Germinal center (tissue), 1 donor: ENCODE data around the gene MTURN.

Source experiments
- DNase-seq: peaks from one replicate; pipeline ENCODE4 v3.0.0; 2012; ENCODE audit warnings: mixed read lengths, low spot score

Gene MTURN

DNA sequence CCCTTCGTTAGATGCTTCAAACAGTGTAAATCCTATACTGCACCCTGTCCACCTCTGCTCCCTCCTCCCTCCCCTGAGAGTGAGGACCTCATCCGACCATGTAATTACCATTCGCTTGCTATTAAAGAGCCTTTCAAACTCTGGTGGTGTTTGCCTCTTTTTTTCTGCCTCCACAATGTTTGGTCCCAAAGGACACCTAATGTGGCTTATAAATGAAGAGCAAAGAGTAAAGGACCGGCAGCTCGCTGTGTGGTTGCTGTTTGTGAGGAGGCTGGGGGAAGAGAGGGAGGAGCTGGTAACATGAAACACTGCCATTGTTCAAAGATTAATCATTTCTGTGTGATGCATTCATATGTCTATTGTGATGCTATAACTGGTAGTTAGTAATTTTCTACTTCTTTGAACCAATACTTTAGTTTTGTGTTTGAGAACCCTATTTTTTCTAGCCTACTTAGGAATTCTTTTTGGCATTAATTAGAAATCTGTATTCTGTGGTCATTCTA, 27.9 kb downstream of the MTURN start:
- no peak for DNase-seq

DNA sequence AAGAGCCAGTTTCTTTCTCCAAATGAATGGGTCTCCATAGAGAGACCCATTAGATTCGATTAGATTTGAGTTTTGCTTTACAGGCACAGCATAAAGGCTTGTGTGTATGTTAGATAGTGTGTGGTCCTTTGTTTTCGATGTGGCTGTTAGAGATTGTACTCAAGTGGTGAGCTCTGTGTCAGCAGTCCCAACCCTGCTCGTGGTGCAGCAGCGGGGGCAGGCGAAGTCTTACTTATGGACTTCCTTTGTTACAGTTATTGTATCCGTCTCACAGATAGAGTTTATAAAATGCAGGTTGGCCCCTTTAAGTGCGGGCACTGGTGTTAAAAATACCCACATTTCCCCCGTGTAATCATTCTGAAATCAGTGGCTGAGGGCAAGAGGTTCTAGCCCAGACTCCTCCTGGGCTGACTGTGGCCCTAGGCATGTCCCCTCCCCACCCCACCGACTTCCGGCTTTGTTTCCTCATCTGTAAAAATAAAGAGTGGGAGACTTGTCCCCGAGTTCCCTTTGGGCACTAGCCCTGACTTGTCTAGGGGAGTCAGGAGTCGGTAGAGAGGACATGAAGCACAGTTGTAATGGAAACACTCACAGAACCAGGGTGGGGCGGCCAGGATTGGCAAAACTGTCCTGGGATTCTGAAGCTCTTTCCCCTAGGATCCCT, 28.6 kb downstream of the MTURN start:
- DNase-seq = peak; percentile 32

DNA sequence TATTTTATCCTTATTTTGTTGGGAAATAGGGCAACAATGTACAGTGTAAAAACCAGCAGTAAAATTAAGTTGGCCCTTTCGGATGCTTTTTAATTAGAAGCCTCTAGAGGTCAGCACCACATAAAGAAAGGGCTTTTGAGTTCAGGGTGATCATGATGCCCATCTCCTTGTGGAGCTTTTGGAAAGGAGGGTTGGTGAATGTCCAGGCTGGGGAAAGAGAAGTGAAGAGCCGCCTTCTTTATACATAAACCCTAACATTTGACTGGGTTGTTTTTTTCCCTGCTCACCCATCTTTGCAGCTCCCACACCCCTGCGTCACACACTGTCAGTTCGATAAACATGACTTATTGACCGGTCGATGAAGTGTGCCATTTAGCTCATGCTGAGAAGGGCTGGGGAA, 29.8 kb downstream of the MTURN start:
- peak; percentile 58 for DNase-seq

DNA sequence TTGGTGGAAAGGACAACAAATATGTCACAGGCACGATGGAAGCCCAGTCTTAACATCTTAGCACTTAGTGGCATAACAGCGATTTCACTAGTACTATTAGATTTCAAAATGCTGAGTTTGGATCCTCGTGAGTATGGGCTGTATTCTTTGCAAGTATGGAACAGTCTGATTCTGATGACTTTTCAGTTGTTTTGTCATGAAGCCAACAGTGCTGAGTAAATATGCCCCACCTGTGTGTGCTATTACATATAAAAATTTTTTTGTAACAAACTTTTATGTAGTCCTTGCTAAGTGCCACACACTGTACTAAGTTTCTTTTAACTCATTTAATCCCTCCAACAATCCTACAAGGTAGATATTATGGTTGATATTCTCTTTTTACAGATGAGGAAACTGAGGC, 30.8 kb downstream of the MTURN start:
- DNase-seq = no peak

DNA sequence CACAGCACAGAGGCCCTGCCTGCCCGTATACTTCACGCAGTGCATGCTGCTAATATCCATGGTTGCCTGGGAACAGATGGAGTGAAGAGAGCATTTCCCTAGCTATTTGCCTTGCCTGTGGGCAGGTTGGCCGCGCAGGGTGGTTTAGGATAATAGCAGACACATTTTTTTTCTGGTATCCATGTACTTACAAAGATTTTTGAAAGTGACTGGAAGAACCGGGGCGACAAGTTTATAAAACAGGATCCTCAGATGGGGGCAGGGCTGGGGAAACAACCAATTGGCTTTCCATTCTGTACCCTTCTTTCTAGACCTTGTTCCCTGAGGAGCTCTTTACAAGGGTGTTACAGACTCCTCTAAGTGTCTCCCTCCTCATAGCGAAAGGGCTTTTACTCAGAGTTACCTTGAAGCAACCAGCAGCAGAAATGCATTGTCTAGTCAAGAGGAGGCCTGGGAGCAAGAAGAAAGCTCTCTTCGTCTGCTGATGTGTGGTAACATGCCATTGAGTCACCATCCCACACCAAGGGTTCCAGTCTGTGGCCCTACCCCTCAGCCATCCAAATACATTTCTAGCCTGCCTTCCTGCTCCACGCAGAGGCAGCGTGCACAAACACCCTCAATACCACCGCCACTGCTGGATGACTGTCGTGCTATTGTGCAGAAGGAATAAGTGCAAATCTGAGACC, 31.5 kb downstream of the MTURN start:
- no peak for DNase-seq

DNA sequence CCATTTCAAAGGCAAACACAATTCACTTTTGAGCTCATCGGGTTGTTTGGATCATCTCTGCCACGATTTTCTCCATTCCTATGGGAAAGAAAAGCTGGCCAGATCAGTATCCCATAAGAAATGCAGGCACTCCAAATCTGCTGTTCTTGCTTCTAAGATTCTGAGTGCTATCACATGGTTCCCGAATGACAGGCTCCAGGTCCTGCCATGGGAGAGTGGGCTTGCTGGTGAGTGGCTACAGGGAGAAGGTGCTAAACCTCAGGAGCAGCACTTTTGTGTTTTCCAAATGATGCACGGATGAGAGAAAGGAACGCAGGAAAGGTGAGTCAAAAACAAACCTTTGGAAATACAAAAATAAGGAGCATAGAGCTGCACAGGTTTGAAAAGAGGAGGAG, 32.1 kb downstream of the MTURN start:
- no peak for DNase-seq

DNA sequence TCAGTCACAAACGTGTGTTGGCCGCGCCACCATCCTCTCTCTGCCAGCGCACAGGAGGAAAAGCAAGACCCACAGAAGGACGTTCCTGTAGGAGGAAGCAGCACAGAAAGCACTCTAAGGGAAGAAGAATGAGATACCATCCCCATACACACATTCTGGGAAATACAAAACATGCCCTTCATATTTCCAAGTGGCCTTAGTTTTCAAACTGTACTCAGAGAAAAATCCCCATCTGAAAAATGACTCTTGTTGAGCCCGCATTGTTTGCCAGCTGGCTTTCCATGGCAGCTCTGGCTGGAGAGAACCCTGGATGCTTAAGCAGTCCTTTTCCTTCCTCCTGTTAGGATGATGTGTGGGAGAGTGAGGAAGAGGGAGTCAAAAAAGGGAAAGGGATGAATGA, 33.1 kb downstream of the MTURN start:
- DNase-seq = no peak

DNA sequence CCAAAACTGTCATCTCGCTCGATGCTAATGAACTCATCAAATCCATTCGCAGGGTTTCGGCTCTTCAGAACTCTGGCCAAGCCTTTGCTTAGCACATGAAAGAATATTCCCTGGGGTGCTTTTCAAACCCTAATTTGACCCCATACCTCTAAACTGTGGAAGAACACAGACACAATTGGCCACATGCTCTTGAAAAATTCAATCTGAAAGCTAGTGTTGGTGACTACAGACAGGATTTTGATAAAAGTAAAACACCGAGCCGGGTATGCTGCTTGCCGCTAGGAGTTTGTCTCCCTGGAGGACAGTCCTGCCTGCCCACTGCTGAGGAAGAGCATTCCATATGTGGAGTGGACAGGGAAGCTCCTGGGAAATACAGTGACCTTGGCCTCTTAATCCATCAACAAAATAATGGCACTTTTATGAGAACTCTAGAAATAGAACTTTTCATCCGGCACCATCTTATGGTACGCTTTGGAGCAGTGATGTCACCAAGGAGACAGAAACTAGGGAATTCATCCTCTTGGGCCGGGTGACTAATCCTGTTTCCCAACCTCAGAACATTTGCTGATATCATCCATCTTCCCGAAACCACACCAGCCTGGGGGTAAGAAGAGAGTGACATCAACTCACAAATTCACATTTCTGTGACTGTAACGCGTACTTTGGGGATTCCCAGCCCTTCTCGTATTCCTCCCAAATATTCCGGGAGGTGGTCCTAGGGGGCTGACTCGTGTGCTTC, 34.2 kb downstream of the MTURN start:
- DNase-seq = no peak

DNA sequence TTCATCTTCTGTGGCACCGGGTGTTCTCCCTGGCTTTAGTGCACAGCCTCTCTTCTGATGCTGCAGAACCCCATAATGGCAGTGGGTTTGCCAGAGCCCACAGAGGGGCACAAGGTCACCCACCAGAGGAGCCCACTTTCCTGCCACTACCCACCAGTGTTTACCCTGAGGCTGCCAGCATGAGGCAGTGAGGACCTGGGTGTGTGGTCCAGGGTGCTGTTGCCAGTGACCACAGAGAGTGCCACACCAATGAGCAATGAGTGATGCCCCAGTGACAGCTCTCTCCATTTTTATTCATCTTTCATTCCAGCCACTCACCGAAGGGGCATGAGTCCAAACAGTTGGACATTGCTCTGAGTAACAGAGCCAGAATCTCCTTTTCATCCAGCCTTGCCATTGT, 34.8 kb downstream of the MTURN start:
- no peak for DNase-seq

DNA sequence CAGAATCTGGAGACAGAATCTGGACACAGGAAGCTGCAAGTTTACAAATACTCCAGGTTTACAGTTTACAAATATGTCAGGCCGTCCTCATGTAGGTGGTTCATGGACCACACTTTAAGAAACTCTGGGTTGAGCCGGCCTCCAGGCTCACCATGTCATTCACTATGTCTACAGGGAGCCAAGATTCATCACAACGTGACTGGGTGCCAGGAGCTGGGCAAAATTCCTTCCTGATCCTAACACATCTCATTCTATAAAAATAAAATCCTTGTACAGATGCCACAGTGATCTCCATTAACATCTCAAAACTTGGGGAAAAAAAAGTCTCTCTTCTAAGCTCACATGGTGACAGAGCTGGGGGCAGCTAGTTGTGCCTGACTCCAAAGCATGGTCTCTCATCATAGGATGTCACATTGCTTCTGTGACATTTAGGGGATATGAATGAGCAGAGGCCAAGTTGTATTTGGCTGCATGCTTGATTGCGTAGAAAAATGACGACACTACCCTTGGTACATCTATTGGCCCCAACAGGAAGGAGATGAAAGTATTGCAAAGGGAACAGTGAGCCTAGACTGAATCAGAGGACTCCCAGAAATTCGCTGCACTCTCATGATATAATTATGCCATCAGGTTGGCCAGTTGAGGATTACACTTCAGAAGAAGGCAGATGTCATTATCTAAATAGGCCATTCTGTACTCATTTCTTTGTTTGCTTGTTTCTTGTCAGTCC, 35.9 kb downstream of the MTURN start:
- no peak for DNase-seq

DNA sequence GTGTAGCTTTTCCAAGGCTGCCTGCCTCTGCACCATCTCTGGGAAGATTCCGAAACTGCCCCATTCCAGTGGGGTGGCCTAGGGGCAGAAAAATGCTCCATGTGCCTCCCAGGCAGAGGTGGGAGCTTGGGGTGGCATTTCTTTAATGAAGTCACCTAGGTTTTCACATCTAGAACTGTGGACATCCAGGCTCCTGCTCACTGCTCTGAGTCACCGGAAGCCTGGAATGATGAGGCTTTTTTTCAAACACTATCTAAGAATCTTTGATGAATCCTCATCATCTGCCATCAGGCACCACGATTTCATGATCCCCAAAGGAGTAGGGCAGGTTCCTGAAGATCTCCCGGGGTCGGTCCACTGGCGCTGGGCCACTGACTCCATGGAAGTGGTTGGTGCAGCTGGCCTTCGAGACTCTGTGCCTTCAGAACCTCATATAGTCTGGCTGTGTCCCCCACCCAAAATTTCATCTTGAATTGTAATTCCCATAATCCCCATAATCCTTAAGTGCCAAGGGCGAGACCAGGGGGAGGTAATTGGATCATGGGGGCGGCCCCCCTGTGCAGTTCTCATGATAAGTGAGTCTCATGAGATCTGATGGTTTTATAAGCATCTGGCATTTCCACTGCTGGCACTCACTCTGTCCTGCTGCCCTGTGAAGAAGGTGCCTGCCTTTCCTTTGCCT, 37.1 kb downstream of the MTURN start:
- DNase-seq = no peak

DNA sequence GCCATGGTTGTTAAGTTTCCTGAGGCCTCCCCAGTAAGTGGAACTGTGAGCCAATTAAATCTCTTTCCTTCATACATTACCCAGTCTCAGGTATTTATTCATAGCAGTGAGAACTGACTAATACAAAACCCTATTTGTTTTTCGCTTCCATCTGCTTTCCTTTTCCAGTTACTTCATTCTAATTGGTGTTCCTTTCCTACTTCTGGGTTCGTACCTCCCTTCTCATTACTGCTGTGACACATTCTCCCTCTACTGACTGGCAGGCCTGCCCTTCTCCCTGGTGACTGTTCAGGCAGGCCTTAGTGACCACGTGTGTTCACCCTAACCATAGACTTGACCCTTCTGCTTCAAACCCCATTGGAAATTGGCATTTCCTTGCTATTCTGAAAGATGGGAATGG, 37.7 kb downstream of the MTURN start:
- DNase-seq = no peak

DNA sequence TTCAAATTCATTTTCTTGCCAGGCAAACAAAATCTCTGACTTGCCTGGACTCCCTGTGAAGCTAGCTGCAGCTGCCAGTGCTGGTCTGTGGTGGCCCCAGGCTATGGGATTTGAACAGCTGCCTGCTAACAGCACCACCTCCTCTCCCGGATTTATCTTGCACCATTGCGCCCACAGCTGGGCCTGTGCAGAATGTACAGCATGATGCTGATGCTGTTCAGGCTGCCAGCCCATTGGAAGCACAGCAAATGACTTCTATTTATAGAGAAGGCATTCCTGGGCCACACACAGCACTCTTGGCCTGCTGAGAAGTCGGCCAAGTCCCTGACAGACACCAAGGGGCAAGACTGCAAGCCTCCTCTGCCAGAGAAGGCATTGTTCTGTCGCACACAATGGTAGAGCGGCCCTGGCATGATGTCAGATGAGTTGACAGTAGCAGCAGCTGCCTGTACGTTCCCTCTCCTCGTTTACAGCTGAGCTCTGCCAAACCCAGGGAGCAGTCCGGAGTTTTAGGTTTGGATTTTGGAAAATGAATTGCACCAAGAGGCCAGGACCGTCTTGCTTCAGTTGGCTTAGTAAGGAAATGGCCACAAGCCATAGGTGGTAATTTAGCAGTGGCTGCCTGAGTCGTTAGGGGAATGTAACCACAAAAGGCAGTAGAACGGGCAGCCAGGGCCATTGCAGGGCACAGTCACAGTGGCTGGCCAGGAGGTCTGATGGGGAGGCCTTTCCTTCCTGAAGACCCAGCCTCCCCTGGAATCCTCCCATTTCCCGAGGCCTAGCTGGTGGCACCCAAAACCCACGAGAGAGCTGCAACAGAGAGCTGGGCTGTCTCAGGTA, 38.5 kb downstream of the MTURN start:
- no peak for DNase-seq

DNA sequence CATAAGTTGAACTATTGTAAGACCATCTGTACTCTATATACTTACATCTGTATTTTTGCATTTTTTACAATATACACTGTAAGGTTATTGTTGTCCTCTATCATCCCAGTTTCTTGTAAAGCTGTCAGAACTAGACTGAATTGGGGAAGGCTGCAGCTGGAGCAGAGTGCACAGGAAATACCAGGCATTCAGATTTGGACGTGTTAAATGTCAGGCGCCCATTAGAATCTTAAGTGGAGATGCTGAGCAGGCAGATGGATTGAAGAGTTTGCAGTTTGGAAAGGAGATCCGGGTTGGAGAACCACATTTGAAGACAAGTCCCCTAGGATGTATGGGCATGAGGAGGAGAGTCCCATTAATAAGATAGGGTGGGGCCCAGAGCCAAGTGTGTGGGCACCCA, 40.4 kb downstream of the MTURN start:
- no peak for DNase-seq

DNA sequence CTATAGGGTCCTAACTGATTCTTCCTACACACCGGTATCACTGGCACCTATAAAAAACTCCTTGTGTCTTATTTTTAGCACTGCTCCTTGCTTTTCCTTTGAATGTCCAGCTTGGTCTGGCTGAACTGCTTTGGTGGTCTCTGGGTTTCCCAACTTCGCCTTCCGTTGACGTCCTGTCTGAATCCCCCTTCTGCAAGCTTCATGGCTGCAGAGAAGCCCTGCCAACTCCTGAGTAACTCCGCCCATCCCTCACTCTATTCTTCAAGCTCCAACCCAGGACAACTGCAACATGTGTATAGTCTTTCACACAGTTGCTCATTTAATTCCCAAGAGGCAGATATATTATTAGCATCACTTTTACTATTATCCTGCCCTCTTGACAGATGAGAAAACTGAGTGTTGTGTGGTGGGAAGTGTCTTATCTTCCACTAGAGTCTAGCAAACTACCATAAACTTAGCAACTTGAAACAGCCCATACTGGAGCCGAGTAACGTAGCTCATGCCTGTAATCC, 40.9 kb downstream of the MTURN start:
- no peak for DNase-seq

DNA sequence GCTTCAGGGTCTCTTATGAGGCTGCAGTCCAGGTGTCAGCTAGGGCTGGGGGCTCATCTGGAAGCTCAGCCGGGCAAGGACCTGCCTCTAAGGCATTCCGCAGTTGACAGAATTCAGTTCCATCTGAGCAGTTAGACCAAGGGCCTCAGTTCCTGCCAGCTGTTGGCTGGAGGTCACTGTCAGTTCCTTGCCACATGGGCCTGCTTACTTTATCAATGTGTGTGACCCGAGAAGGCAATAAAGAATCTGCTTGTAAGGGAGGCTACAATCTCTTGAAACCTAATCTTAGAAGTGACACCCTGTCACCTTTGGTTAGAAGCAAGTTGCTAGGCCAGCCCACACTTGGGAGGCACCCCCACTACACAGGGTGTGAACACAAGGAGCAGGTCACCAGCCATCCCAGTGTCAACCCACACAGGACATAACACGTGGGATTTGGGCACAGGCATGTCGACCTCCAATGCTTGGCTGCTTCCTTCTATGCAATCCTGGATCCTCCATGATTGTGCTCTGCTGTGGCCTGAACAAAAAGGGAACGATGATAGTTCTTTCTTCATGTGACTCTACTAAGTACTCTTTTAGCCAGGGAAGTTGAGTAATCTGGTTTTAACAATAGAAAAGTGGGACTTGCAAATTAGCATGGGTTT, 41.8 kb downstream of the MTURN start:
- DNase-seq = no peak

DNA sequence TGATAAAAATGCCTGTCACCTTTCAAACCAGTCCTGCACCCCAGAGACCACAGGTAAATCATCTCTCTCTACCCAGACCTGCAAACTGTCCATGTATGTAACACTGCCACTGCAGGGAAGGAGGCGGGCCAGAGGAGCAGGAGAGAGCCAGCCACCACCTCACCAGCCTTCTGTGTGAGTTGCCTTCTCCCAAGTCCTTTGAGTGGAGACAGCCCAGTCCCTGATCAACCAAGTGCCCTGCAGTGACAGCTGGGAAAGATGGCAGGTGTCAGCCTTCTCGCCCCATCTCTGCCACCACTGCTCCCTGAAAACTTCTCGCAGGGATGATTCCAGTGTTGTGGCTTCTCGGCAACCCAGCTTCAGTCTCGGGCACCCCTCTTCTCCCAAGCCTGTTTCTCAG, 42.4 kb downstream of the MTURN start:
- DNase-seq = no peak

DNA sequence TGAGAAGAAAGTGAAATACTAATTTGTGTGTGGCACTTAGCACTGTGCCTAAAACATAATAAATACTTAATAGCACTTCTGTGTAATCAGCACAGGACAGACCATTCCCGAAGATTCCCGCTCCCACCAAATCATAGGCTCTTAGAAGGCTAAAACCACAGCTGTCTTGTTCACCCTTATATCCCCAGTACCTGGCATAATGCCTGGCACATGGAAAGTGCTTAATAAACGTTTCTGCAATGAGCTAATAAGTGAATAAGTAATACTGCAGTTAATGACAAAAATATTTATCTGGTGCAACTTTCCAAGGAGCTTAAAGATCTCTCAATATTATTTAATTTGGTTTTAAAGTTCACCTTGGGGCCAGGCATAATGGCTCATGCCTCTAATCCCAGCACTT, 43.2 kb downstream of the MTURN start:
- DNase-seq = no peak

DNA sequence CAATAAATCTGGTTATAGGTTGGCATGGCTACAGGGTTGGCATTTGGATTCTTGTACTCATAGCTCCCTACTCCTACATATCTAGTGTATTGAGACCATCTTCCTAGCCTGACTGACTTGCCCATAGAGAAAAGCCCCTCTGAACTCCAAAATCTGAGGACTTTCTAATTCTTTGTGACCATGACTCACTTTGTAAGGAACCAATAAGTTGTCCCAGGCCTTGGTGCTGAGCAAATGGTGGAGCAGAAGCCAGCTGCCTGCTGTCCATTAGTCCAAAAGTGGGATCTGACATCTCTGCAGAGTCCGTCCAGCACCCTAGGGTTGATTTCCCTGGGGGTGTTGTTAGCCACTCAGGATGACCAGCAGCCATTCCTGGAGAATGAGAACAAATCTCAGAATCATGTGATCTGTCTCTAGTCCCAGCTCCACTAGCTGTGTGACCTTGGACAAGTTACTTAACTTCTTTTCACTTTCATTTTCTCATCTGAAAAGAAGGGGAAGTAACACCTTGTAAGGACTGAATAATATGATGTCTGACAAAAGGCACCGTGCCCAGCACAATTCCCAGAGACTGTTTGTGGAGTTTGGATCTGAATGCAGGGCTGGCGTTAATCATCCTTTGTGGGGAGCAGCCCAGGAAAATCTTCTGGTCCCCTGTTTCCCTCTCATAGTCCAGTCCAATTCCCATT, 44.1 kb downstream of the MTURN start:
- DNase-seq = peak; percentile 41

DNA sequence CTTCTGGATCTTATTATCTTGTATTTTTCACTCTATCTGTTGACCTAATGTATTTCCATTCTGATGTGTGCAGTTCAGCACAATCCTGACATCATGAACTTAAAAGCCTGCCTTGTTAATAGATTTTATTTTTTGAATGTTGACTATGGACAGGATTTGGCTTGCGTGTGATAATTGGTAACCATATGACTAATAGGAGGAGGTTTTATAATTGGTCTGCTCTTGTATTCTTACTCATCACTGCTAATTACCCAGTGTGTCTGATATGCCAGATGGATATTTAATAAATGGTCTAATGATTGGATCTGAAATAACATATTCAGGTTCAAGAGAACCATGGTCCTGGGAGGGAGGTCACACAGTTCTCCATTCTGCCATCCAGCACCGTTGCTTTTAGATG, 45.9 kb downstream of the MTURN start:
- DNase-seq = no peak
